Psoas muscle (tissue), 8 donors: ENCODE measurements around the gene MEIS1. TPM values are rescaled to one million over a fixed set of nuclear protein-coding genes. Genes with fewer than 3 reads are reported as not detected.

Experiments
- ATAC-seq, 4 donors: fragments of 200-7000 bp; cut with Tn5 transposase; one replicate each; pipeline ENCODE4 v1.9.1; 2020; ENCODE audit warnings: moderate library complexity in 3 of 4, mild to moderate bottlenecking in 2 of 4
- DNase-seq, 2 donors: peaks; one replicate each; pipeline ENCODE4 v3.0.0-alpha.2; 2020
- H3K27ac ChIP-seq: fragments of 200-600 bp; one replicate; pipeline ENCODE4 v1.8.0; 2022
- H3K27me3 ChIP-seq, 3 donors: fragments of 200-600 bp in 1 of 3; one replicate each; pipeline versions ENCODE4 v1.6.1 to v1.8.0; 2013 to 2022; ENCODE audit warnings: low read length in 2 of 3, mild to moderate bottlenecking in 2 of 3, moderate library complexity in 1 of 3; ENCODE audit not compliant: insufficient read depth in 3 of 3
- H3K36me3 ChIP-seq, 2 donors: fragments of 200-600 bp in 1 of 2; one replicate each; pipeline versions ENCODE4 v1.6.1 to v1.8.0; 2013 to 2022; ENCODE audit warnings: low read depth in 1 of 2, mild to moderate bottlenecking in 1 of 2, moderate library complexity in 1 of 2; ENCODE audit not compliant: insufficient read depth in 1 of 2
- H3K4me1 ChIP-seq: fragments of 200-600 bp; one replicate; pipeline ENCODE4 v1.8.0; 2022
- H3K4me3 ChIP-seq: fragments of 200-600 bp; one replicate; pipeline ENCODE4 v1.8.0; 2022; ENCODE audit warnings: mild to moderate bottlenecking
- H3K9me3 ChIP-seq: fragments of 200-600 bp; one replicate; pipeline ENCODE4 v1.8.0; 2022
- CTCF ChIP-seq: fragments of 200-600 bp; IDR thresholded peaks from one replicate; pipeline ENCODE4 v1.8.0; 2022; ENCODE audit warnings: antibody characterized with exemption
- WGBS, 3 donors: extraction: QIAGEN DNeasy Blood & Tissue Kit; methylation state at CpG; one replicate each; pipeline versions ENCODE4 v1.1.6 to v1.1.7; 2013; 5-methylcytosine and 5-hydroxymethylcytosine counted together
- intact Hi-C, 2 donors: fragments of 100-400 bp; cut with DNase I; formaldehyde crosslinking; loops; one replicate each; pipeline versions ENCODE4 v1.11.0 to v1.14.2; 2022
- polyA plus RNA-seq, 3 donors: library from polyadenylated mRNA; stranded (reverse); fragments of 200-250 nt; gene quantifications; one replicate each; pipeline ENCODE4 v1.2.3, GENCODE V29; 2013
- total RNA-seq, 4 donors: library from RNA; stranded (reverse); fragmentation: NEBNext Ultra II Directional in 2 of 4; extraction: Animal tissue kit (Norgen Biotek cat#: 25700) in 2 of 4; gene quantifications; one replicate each; pipeline versions ENCODE4 v1.2.1 to v1.2.4, GENCODE V29; 2021 to 2023
- donor health status: healthy with polysubstance abuse.
- donor health status: DM: no; HTN: no; CAD: no; lungs with moderate emphysema.
- donor health status: Bipolar disorder and iron deficiency.
- donor health status: healthy.
- donor health status: DM: yes; HTN: yes; CAD: no.
- donor health status: DM: no; HTN: no; CAD: no.
- donor health status: DM: no; HTN: no; CAD: no.
- donor health status: DM: yes; HTN: yes; CAD: no.

MEIS1 gene
- total and polyA plus RNA-seq, 7 donors = 0.77 to 6.8 (median 2.1) TPM

GRCh38 chr2:66555501-66556324, 120.8 kb downstream of the MEIS1 start:
- WGBS, 3 donors = 15 to 18% (median 15%) methylated on average over 14 of the region's 14 CpGs
- no peak for TF ChIP-seq CTCF
- intact Hi-C loops = no loop called here

GRCh38 chr2:66559672-66560071, 124.7 kb downstream of the MEIS1 start:
- DNase-seq (no peak), ATAC-seq (no peak)
- H3K4me1 ChIP-seq = no peaks in the 10 kb centered on the region
- H3K36me3 ChIP-seq = no peaks in the 10 kb centered on the region
- no peaks in the 10 kb centered on the region for H3K27me3 ChIP-seq
- WGBS, 3 donors = 88 to 100% (median 97%) methylated on average over 1 of the region's 1 CpG
- H3K27ac ChIP-seq = no peak overlapping the region
- TF ChIP-seq CTCF = no peak
- no peak overlapping the region for H3K4me3 ChIP-seq
- no peaks in the 10 kb centered on the region for H3K9me3 ChIP-seq
- intact Hi-C loops = no loop called here

More at GRCh38 chr2:66555501-66556324, 120.8 kb downstream of the MEIS1 start:
- Histone ChIP-seq H3K27me3 (no peaks in the 10 kb centered on the region), H3K36me3 (no peaks in the 10 kb centered on the region), H3K4me1 (no peaks in the 10 kb centered on the region), H3K4me3 (peak overlapping the region; percentile 64), H3K27ac (peak overlapping the region; percentile 50), H3K9me3 (no peaks in the 10 kb centered on the region)
- DNase-seq = no peak
- peak; percentile 23 to 75 (median 49) for ATAC-seq

- intact Hi-C loops = no loop called here
Measured at GRCh38 chr2:66560683-66561082, 125.8 kb downstream of the MEIS1 start.

GRCh38 chr2:66561645-66562303, 126.8 kb downstream of the MEIS1 start:
- WGBS, 3 donors = 68 to 74% (median 70%) methylated on average over 3 of the region's 3 CpGs
- ATAC-seq = no peak
- no peak overlapping the region for H3K4me3 ChIP-seq
- H3K27me3 ChIP-seq = no peaks in the 10 kb centered on the region
- no peaks in the 10 kb centered on the region for H3K36me3 ChIP-seq
- no peak overlapping the region for H3K27ac ChIP-seq
- intact Hi-C loops = no loop called here
- no peaks in the 10 kb centered on the region for H3K9me3 ChIP-seq
- H3K4me1 ChIP-seq = no peaks in the 10 kb centered on the region
- TF ChIP-seq CTCF = no peak
- no peak for DNase-seq

More at GRCh38 chr2:66560683-66561082, 125.8 kb downstream of the MEIS1 start:
- H3K36me3 ChIP-seq = no peaks in the 10 kb centered on the region
- no peak for TF ChIP-seq CTCF
- no peaks in the 10 kb centered on the region for H3K27me3 ChIP-seq
- H3K4me3 ChIP-seq = no peak overlapping the region
- ATAC-seq (no peak), DNase-seq (no peak)
- 76 to 91% (median 83%) methylated on average over 2 of the region's 2 CpGs for WGBS, 3 donors
- H3K27ac ChIP-seq = no peak overlapping the region
- no peaks in the 10 kb centered on the region for H3K4me1 ChIP-seq
- no peaks in the 10 kb centered on the region for H3K9me3 ChIP-seq
